Uterus (tissue), 4 donors: Measurements from ENCODE around the gene DMKN. TPM values are rescaled to one million over a fixed set of nuclear protein-coding genes. Genes with fewer than 3 reads are reported as not detected.

Experiments used
- DNase-seq, 2 donors: peaks; one replicate each; pipeline ENCODE4 v3.0.0-alpha.2; 2019 to 2020
- H3K27ac ChIP-seq, 2 donors: fragments of 200-600 bp; sonication (generic); 1 replicate in 1 of 2; 2 replicates in 1 of 2; pipeline ENCODE4 v1.5.1; 2016 to 2018
- H3K27me3 ChIP-seq, 2 donors: fragments of 200-600 bp; sonication (generic); one replicate each; pipeline ENCODE4 v1.5.1; 2018 to 2019; ENCODE audit warnings: control low read depth in 1 of 2
- H3K36me3 ChIP-seq, 2 donors: fragments of 200-600 bp; sonication (generic); one replicate each; pipeline ENCODE4 v1.5.1; 2019; ENCODE audit warnings: control low read depth in 1 of 2
- H3K4me1 ChIP-seq, 2 donors: fragments of 200-600 bp; sonication (generic); one replicate each; pipeline ENCODE4 v1.5.1; 2018 to 2019; ENCODE audit warnings: control low read depth in 1 of 2
- H3K4me3 ChIP-seq, 2 donors: fragments of 200-600 bp; sonication (generic); 1 replicate in 1 of 2; 2 replicates in 1 of 2; pipeline ENCODE4 v1.5.1; 2018 to 2019; ENCODE audit warnings: mild to moderate bottlenecking in 1 of 2
- H3K9me3 ChIP-seq, 2 donors: fragments of 200-600 bp; sonication (generic); one replicate each; pipeline ENCODE4 v1.5.1; 2019; ENCODE audit warnings: control low read depth in 1 of 2
- CTCF ChIP-seq, 4 experiments: fragments of 200-600 bp in 2 of 4; fragments of 450-650 bp in 2 of 4; sonication (generic) in 2 of 4; IDR thresholded peaks; one replicate each; pipeline ENCODE4 v1.5.1; 2016 to 2019; ENCODE audit warnings: antibody characterized with exemption in 4 of 4, mild to moderate bottlenecking in 2 of 4, moderate library complexity in 1 of 4
- POLR2A ChIP-seq, 2 donors: fragments of 450-650 bp; IDR thresholded peaks; one replicate each; pipeline ENCODE4 v1.6.1; 2016; ENCODE audit warnings: antibody characterized with exemption in 2 of 2, mild to moderate bottlenecking in 1 of 2, moderate library complexity in 1 of 2
- intact Hi-C: fragments of 100-400 bp; cut with DNase I; formaldehyde crosslinking; loops from one replicate; pipeline ENCODE4 v1.15.1; 2023; ENCODE audit warnings: low total_unique reads
- total RNA-seq, 4 donors: library from RNA; depleted of rRNA in 3 of 4; stranded (reverse); fragments of >200 nt in 3 of 4; gene quantifications; one replicate each; pipeline versions ENCODE4 v1.1.0 to v1.2.4, GENCODE V29; 2014 to 2023
- donor health status: DM: yes; HTN: yes; CAD: no.

DMKN gene
- total RNA-seq, 4 donors from 2014 or later = 4.4 to 73.7 (median 39.5) TPM

GRCh38 chr19:35518313-35518712 is 4.9 kb upstream of the DMKN start:
- H3K9me3 ChIP-seq = no peaks in the 10 kb centered on the region
- H3K27me3 ChIP-seq = no peaks in the 10 kb centered on the region
- no peak for DNase-seq
- no peak overlapping the region for H3K4me3 ChIP-seq
- H3K36me3 ChIP-seq = no peaks in the 10 kb centered on the region
- H3K4me1 ChIP-seq = no peaks in the 10 kb centered on the region
- no peak overlapping the region for H3K27ac ChIP-seq
- TF ChIP-seq CTCF (IDR thresholded peaks at IDR 0.05) = no peak
- TF ChIP-seq POLR2A (IDR thresholded peaks at IDR 0.05) = no peak
- intact Hi-C loops = no loop called here

GRCh38 chr19:35517342-35517741 is 3.9 kb upstream of the DMKN start:
- intact Hi-C loops = no loop called here
- TF ChIP-seq POLR2A (IDR thresholded peaks at IDR 0.05) = no peak
- no peak for TF ChIP-seq CTCF (IDR thresholded peaks at IDR 0.05)
- no peaks in the 10 kb centered on the region for H3K4me1 ChIP-seq
- H3K4me3 ChIP-seq = no peak overlapping the region
- DNase-seq = no peak
- H3K27me3 ChIP-seq = no peaks in the 10 kb centered on the region
- H3K27ac ChIP-seq = no peak overlapping the region
- H3K36me3 ChIP-seq = no peaks in the 10 kb centered on the region
- H3K9me3 ChIP-seq = no peaks in the 10 kb centered on the region

- H3K27me3 ChIP-seq = no peaks in the 10 kb centered on the region
- TF ChIP-seq CTCF (IDR thresholded peaks at IDR 0.05) (no peak), POLR2A (IDR thresholded peaks at IDR 0.05) (no peak)
- H3K4me3 ChIP-seq = no peak overlapping the region
- no peaks in the 10 kb centered on the region for H3K36me3 ChIP-seq
- DNase-seq = no peak
- no peaks in the 10 kb centered on the region for H3K9me3 ChIP-seq
- intact Hi-C loops = no loop called here
- no peak overlapping the region for H3K27ac ChIP-seq
- no peaks in the 10 kb centered on the region for H3K4me1 ChIP-seq
Measured at GRCh38 chr19:35516310-35516709, 2.9 kb upstream of the DMKN start.

GRCh38 chr19:35514282-35514809 is 897 bp upstream of the DMKN start:
- no peaks in the 10 kb centered on the region for H3K27me3 ChIP-seq
- DNase-seq = no peak
- no peak overlapping the region for H3K27ac ChIP-seq
- no peaks in the 10 kb centered on the region for H3K9me3 ChIP-seq
- H3K4me3 ChIP-seq = no peak overlapping the region
- H3K4me1 ChIP-seq = no peaks in the 10 kb centered on the region
- intact Hi-C loops = no loop called here
- TF ChIP-seq POLR2A (IDR thresholded peaks at IDR 0.05) = no peak
- TF ChIP-seq CTCF (IDR thresholded peaks at IDR 0.05) = no peak
- no peaks in the 10 kb centered on the region for H3K36me3 ChIP-seq

GRCh38 chr19:35512831-35513627 is 420 bp downstream of the DMKN start:
- H3K27me3 ChIP-seq = no peaks in the 10 kb centered on the region
- H3K9me3 ChIP-seq = no peaks in the 10 kb centered on the region
- no peak for DNase-seq
- H3K27ac ChIP-seq = no peak overlapping the region
- no peaks in the 10 kb centered on the region for H3K36me3 ChIP-seq
- no peaks in the 10 kb centered on the region for H3K4me1 ChIP-seq
- H3K4me3 ChIP-seq = no peak overlapping the region
- intact Hi-C loops = no loop called here
- TF ChIP-seq CTCF (IDR thresholded peaks at IDR 0.05) (no peak), POLR2A (IDR thresholded peaks at IDR 0.05) (no peak)
